ENCODE measurements around the gene CAMTA1. TPM values are rescaled to one million over a fixed set of nuclear protein-coding genes. Genes with fewer than 3 reads are reported as not detected.

Gene CAMTA1
- total RNA-seq, 2 experiments from 2014 or later = 43.9 to 73.3 TPM

- Histone ChIP-seq H3K4me3 (ENCODE audit: low read depth, low read length, poor library complexity, severe bottlenecking) (no peak overlapping the region), H3K36me3 (ENCODE audit: insufficient read depth, low read length) (no peaks in the 10 kb centered on the region), H3K9me2 (ENCODE audit: insufficient read depth, low read length) (no peaks in the 10 kb centered on the region), H3K9me3 (ENCODE audit: low read length) (no peaks in the 10 kb centered on the region), H3K4me2 (ENCODE audit: low read length) (no peak overlapping the region), H2AFZ (ENCODE audit: low read length) (no peak overlapping the region), H4K20me1 (ENCODE audit: insufficient read depth, low read length) (no peaks in the 10 kb centered on the region), H3K79me2 (ENCODE audit: insufficient read depth, low read depth, low read length) (no peaks in the 10 kb centered on the region), H3K27ac (ENCODE audit: low read depth, low read length, poor library complexity, severe bottlenecking) (no peak overlapping the region), H3K4me1 (ENCODE audit: insufficient read depth, low read length, poor library complexity, severe bottlenecking) (no peaks in the 10 kb centered on the region)
- ChIA-PET CTCF (ENCODE audit: unreplicated experiment) (no interaction called here), POLR2A (no interaction called here)
- no peak for DNase-seq (ENCODE audit: low spot score)
- BruUV-seq (replicated peaks) = no TSS peak
- intact Hi-C loops (cut with micrococcal nuclease; ENCODE audit: unreplicated experiment) = no loop called here
- TF ChIP-seq EZH2phosphoT487 (IDR thresholded peaks at IDR 0.05; ENCODE audit: borderline replicate concordance, low read depth, low read length) (no peak), CTCF (conservative IDR thresholded peaks at IDR 0.05; ENCODE audit: low read length) (no peak)
Measured at GRCh38 chr1:6979003-6979613, 193.9 kb downstream of the CAMTA1 start.

DNA sequence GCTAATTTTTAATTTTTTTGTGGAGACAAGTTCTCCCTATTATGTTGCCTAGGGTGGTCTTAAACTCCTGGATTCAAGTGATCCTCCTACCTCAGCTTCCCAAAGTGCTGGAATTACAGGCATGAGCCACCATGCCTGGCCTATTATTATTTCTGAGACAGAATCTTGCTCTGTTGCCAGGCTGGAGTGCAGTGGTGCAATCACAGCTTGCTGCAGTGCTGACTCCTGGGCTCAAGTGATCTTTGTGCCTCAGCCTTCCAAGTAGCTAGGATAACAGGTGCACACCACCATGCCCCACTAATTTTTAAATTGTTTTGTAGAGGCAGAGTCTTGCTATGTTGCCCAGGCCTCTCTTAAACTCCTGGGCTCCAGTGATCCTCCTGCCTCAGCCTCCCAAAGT, 196.3 kb downstream of the CAMTA1 start:
- H3K36me3 ChIP-seq (ENCODE audit: insufficient read depth, low read length) = no peaks in the 10 kb centered on the region
- H2AFZ ChIP-seq (ENCODE audit: low read length) = no peak overlapping the region
- ChIA-PET CTCF (ENCODE audit: unreplicated experiment) (no interaction called here), POLR2A (no interaction called here)
- intact Hi-C loops (cut with micrococcal nuclease; ENCODE audit: unreplicated experiment) = no loop called here
- no peak overlapping the region for H3K4me3 ChIP-seq (ENCODE audit: low read depth, low read length, poor library complexity, severe bottlenecking)
- no peaks in the 10 kb centered on the region for H3K9me2 ChIP-seq (ENCODE audit: insufficient read depth, low read length)
- no peaks in the 10 kb centered on the region for H3K79me2 ChIP-seq (ENCODE audit: insufficient read depth, low read depth, low read length)
- H3K4me1 ChIP-seq (ENCODE audit: insufficient read depth, low read length, poor library complexity, severe bottlenecking) = no peaks in the 10 kb centered on the region
- H4K20me1 ChIP-seq (ENCODE audit: insufficient read depth, low read length) = no peaks in the 10 kb centered on the region
- no peaks in the 10 kb centered on the region for H3K9me3 ChIP-seq (ENCODE audit: low read length)
- no peak overlapping the region for H3K27ac ChIP-seq (ENCODE audit: low read depth, low read length, poor library complexity, severe bottlenecking)
- DNase-seq (ENCODE audit: low spot score) = no peak
- BruUV-seq (replicated peaks) = no TSS peak
- TF ChIP-seq EZH2phosphoT487 (IDR thresholded peaks at IDR 0.05; ENCODE audit: borderline replicate concordance, low read depth, low read length) = no peak
- TF ChIP-seq CTCF (conservative IDR thresholded peaks at IDR 0.05; ENCODE audit: low read length) = no peak
- H3K4me2 ChIP-seq (ENCODE audit: low read length) = no peak overlapping the region

GRCh38 chr1:6982443-6982842, 197.2 kb downstream of the CAMTA1 start:
- no peak for DNase-seq (ENCODE audit: low spot score)
- Histone ChIP-seq H3K27ac (ENCODE audit: low read depth, low read length, poor library complexity, severe bottlenecking) (no peak overlapping the region), H2AFZ (ENCODE audit: low read length) (no peak overlapping the region), H3K4me3 (ENCODE audit: low read depth, low read length, poor library complexity, severe bottlenecking) (no peak overlapping the region), H3K36me3 (ENCODE audit: insufficient read depth, low read length) (no peaks in the 10 kb centered on the region), H3K4me2 (ENCODE audit: low read length) (no peak overlapping the region), H3K9me3 (ENCODE audit: low read length) (no peaks in the 10 kb centered on the region), H3K79me2 (ENCODE audit: insufficient read depth, low read depth, low read length) (no peaks in the 10 kb centered on the region), H4K20me1 (ENCODE audit: insufficient read depth, low read length) (no peaks in the 10 kb centered on the region), H3K4me1 (ENCODE audit: insufficient read depth, low read length, poor library complexity, severe bottlenecking) (no peaks in the 10 kb centered on the region), H3K9me2 (ENCODE audit: insufficient read depth, low read length) (no peaks in the 10 kb centered on the region)
- POLR2A ChIA-PET = no interaction called here
- CTCF ChIA-PET (ENCODE audit: unreplicated experiment) = no interaction called here
- TF ChIP-seq CTCF (conservative IDR thresholded peaks at IDR 0.05; ENCODE audit: low read length) (no peak), EZH2phosphoT487 (IDR thresholded peaks at IDR 0.05; ENCODE audit: borderline replicate concordance, low read depth, low read length) (no peak)
- no TSS peak for BruUV-seq (replicated peaks)
- intact Hi-C loops (cut with micrococcal nuclease; ENCODE audit: unreplicated experiment) = no loop called here
